Measurements from ENCODE around the gene GHITM.

Gene GHITM

DNA sequence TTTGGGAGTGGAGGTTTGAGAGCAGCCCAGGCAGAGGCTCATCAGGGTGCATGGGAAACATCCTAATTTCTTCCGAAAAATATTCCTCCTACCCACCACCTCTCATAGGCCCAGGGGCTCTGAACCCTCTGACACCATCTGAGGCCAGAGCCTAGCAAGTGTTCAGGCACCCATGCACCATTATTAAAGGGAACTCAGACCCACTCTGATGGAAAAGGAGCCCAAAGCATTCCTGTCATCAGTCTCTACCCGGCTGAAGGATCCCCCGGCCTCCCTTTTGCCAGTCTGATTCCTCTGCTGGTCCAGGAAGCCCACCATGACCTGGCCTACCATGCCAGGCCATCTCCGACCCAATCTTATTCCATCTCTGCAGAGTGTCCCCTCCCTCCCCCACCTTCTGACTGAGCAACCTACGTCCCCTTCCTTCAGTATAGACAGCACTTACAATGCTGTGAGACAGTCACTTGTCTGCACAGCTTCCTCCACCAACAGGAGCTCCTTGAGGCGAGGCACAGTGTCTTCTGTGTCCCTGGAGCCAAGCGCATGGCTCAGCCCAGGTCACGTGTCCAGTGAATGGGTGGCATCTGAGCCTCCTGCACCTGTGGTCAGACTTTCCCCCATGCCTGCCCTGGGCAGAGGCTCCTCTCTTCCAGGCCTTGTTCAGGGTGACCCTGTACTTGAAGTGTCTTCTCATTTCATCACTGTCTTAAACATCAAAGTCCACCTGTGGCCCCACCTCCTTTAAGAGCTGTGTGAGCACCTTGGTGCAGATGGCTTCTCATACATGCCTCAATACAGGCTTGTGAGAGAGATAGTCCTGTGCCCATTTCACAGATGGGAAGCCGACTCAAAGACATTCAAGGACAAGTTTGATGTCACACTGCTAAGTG, 33.4 kb downstream of the GHITM start:
- TF ChIP-seq, protein P1, sequence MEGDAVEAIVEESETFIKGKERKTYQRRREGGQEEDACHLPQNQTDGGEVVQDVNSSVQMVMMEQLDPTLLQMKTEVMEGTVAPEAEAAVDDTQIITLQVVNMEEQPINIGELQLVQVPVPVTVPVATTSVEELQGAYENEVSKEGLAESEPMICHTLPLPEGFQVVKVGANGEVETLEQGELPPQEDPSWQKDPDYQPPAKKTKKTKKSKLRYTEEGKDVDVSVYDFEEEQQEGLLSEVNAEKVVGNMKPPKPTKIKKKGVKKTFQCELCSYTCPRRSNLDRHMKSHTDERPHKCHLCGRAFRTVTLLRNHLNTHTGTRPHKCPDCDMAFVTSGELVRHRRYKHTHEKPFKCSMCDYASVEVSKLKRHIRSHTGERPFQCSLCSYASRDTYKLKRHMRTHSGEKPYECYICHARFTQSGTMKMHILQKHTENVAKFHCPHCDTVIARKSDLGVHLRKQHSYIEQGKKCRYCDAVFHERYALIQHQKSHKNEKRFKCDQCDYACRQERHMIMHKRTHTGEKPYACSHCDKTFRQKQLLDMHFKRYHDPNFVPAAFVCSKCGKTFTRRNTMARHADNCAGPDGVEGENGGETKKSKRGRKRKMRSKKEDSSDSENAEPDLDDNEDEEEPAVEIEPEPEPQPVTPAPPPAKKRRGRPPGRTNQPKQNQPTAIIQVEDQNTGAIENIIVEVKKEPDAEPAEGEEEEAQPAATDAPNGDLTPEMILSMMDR (conservative IDR thresholded peaks at IDR 0.05; ENCODE audit: low read depth, low read length): no peak
- H3K4me3 ChIP-seq (ENCODE audit: low read length): no peak overlapping the region
- no peak for DNase-seq (ENCODE audit: low read depth)

DNA sequence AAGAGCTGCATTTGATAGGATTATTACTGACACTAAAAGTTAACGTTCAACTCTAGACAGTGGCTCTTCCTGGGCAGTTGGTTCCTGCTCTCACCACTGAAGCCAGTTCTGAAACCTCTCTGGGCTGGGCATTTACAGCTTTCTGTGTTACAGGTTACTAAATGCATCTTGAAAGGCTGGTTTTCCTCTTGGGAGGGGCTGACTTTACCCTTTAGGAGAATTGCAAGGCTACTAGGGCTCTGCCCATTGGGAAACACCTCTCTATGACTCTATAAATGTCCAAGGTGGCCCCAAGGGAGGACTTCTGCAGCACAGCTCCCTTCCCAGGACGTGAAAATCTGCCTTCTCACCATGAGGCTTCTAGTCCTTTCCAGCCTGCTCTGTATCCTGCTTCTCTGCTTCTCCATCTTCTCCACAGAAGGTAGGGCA, 34.2 kb downstream of the GHITM start, which contains the start of gene GPR15LG:
Gene GPR15LG, plus strand, starts transcription at position 301 of the 429 bp plus-strand sequence. Its CDS starts 51 bp downstream, at position 352.
- DNase-seq (ENCODE audit: low read depth): no peak
- no peak within 1 kb of the TSS for H3K4me3 ChIP-seq (ENCODE audit: low read length)
- TF ChIP-seq, protein P1 (conservative IDR thresholded peaks at IDR 0.05; ENCODE audit: low read depth, low read length): no peak

DNA sequence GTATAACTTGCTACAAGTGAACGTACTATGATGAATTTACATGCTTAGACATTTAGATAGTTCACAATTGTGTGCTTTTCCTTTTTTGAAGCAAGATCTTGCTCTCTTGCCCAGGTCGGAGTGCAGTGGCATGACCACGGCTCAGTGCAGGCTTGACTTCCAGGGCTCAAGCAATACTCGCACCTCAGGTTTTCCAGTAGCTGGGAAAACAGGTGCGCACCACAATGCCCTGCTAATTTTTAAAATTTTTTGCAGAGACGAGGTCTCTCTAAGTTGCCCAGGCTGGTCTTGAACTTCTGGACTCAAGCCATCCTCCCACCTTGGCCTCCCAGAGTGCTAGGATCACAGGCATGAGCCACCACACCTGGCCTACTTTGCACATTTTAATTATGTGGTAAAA, 36.1 kb downstream of the GHITM start:
- no peak for DNase-seq (ENCODE audit: low read depth)
- TF ChIP-seq, protein P1 (conservative IDR thresholded peaks at IDR 0.05; ENCODE audit: low read depth, low read length): no peak
- no peak overlapping the region for H3K4me3 ChIP-seq (ENCODE audit: low read length)

DNA sequence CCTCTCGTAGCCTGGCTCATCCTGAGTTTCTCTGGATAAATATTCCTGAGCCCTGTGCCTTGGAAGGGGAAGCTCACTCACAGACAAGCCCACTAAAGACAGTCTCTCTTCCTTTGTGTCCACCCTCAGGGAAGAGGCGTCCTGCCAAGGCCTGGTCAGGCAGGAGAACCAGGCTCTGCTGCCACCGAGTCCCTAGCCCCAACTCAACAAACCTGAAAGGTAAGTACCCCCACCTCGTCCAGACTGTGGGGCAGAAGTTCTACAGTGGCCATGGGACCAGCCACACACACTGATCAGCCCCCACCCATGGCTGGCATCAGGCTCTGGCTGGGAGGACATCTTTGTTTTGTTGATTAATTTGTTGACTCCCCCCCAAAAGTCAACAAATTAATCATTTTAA, 37.0 kb downstream of the GHITM start:
- DNase-seq (ENCODE audit: low read depth): no peak
- TF ChIP-seq, protein P1 (conservative IDR thresholded peaks at IDR 0.05; ENCODE audit: low read depth, low read length): no peak
- H3K4me3 ChIP-seq (ENCODE audit: low read length): no peak overlapping the region

DNA sequence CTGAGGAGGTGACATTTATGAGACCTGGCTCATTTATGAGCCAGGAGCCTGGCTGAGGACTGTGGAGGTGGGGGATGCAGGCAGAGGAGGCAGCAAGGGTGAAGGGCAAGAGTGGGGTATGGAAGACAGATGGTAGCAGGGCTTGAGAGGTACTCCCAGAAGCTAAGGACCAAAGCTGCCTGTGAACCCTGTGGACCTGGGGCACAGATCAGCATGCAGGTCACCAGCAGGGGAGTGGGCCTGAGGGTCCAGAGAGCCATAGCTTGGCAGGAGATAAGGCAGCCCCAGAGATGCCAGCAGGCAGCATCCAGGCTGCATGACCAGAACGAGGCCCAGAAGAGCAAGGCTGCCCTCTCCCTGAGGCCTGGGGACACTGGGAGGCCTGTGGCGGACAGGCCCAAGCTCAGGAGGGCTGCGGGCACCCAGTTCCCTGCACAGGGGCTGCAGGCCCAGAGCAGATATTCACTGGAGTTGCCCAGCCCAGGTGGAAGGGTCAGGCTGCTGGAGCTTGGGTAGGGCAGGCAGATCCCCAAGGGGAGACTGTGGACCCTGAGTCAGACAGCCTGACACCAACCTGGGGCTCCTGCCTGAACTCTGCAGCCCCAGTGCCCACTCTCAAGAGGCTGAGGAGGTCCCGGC, 37.6 kb downstream of the GHITM start:
- TF ChIP-seq, protein P1 (conservative IDR thresholded peaks at IDR 0.05; ENCODE audit: low read depth, low read length): no peak
- H3K4me3 ChIP-seq (ENCODE audit: low read length): no peak overlapping the region
- DNase-seq (ENCODE audit: low read depth): no peak

DNA sequence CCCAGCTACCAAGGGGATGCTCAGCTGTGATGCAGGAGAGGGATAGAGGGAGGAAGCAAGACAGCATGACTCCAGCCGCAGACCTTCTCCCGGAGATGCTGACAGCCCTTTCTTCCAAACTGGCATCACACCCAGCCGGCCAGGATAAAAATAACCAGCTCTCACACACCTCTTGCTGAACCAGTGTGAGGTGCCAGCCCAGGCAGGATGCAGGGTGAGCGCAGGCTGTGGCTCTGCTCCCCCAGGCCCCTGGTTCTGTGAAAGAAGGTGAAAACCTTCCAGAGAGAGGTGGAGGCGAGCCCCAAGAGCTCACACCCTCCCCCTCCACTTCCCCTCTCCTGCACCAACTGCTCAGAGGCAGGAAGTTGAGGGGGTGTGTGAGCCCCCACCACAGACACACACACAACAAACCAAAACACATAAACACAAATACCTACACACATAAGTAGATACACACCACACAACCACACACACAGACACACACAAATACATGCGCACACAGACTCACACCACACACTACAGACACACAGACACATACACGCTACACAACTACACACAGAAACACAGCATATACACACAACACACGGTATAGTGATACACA, 38.3 kb downstream of the GHITM start:
- no peak overlapping the region for H3K4me3 ChIP-seq (ENCODE audit: low read length)
- no peak for DNase-seq (ENCODE audit: low read depth)
- TF ChIP-seq, protein P1 (conservative IDR thresholded peaks at IDR 0.05; ENCODE audit: low read depth, low read length): no peak
